SW480 (cell line): ENCODE results near the gene SLC16A7.

Experiments
- DNase-seq: peaks from one replicate; pipeline ENCODE4 v3.0.0-alpha.2; 2016; ENCODE audit warnings: low spot score

The SLC16A7 gene

GRCh38 chr12:59668674-59669073 lies 72.8 kb downstream of the SLC16A7 start:
- DNase-seq, result no peak

DNA sequence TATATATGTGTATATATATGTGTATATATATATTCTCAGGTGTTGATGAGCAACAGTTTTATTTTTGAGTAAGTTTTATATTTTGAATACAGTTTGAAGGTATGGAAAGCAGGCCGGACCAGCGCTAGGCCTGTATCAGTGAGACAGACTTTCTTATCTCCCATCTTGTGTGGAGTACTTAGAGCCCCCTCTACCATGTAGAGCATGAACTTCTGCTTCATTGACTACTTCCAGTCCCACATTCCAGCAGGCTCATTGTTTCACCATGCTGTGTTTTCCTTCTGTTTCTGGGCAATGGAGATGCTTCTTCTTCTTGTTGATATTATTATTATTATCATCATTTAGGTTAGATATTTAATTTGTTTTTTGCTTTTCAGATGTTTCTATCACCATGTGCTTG lies 76.4 kb downstream of the SLC16A7 start:
- no peak for DNase-seq

GRCh38 chr12:59675461-59675860 lies 79.6 kb downstream of the SLC16A7 start:
- no peak for DNase-seq

- DNase-seq, result no peak
Observed at GRCh38 chr12:59677857-59678256, 82.0 kb downstream of the SLC16A7 start.

GRCh38 chr12:59678759-59679411 lies 83.1 kb downstream of the SLC16A7 start:
- DNase-seq, result no peak

DNA sequence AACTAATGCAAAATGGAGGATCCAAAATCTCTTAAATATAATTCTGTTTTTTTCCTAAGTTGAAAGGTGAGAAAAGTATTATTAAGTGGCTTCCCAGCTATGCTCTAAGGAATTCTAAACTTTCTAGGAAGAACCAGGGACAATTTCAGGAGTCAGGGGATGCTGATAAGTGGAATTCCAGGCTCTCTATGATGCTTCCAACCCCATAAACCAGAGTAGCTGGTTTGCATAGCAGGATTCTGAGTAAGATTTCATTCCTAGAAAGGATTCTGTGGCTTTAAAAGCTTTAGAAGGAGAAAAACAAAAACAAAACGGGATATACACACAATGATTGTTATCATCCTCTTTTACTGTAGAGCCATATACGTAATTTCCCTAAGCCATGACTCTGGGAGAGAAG lies 93.9 kb downstream of the SLC16A7 start:
- no peak for DNase-seq

GRCh38 chr12:59695379-59695778 lies 99.5 kb downstream of the SLC16A7 start:
- DNase-seq, result no peak

DNA sequence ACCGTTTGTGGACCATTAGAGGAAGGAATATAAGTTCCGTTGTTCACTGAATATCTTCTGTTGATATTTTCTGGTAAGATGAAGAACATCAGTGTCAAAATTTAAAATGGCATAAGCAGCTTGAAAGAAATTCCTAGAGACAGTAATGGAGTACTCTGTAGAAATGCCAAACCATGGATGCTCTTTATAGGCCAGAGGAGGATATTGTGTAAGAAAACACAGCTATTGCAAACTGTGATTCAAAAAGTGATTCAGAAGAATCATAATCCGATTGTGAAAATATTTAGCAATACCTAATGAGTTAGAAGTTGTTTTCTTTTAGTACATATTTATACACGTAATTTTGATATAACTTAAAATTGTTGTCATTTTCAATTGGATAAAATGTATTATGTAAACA lies 102.8 kb downstream of the SLC16A7 start:
- DNase-seq, result no peak

- no peak for DNase-seq
Observed at GRCh38 chr12:59699421-59700152, 103.8 kb downstream of the SLC16A7 start.

- no peak for DNase-seq
Observed at GRCh38 chr12:59700153-59700450, 104.3 kb downstream of the SLC16A7 start.

- no peak for DNase-seq
Observed at GRCh38 chr12:59708064-59708463, 112.2 kb downstream of the SLC16A7 start.

DNA sequence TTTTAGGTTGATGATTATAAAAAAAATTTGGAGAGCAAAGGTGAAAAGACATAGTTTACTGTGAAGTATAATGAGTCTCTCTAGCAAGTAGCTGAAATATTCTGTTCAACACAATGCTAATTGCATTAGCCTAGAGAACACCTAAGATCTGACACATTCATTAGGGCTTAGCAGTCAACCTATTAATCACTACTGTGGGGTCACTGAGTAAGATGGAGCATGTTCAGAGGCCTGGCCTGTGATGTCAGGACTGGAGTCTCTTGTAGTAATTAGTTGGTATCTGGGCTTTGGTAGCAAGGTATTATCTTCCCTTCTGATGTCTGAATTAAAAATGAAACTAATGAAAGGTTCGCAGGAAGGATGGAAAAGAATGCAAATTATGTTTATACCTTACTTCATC lies 112.7 kb downstream of the SLC16A7 start:
- no peak for DNase-seq

GRCh38 chr12:59710004-59710628 lies 114.3 kb downstream of the SLC16A7 start:
- no peak for DNase-seq

- no peak for DNase-seq
Observed at GRCh38 chr12:59710964-59711363, 115.1 kb downstream of the SLC16A7 start.

DNA sequence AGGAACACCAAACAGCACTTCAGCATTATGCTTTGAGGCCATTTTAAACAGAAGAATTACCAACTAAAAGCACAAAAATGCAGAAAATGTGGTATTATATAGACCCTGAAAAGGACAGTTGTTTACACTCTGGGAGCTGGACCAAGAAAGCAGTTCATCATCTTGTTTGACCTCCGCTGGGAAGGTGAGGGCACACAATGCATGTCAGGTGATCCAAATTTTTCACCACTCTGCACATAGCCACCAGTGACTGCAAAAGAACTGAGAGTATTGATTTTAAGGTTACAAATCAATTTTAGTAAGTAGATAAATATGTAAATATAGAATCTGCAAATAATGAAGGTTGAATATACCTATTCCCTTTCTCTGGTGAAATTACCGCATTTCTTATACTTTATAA lies 119.6 kb downstream of the SLC16A7 start:
- DNase-seq, result no peak

GRCh38 chr12:59716043-59716442 lies 120.2 kb downstream of the SLC16A7 start:
- no peak for DNase-seq

- no peak for DNase-seq
Observed at GRCh38 chr12:59717436-59717835, 121.6 kb downstream of the SLC16A7 start.

GRCh38 chr12:59719701-59720100 lies 123.9 kb downstream of the SLC16A7 start:
- no peak for DNase-seq

DNA sequence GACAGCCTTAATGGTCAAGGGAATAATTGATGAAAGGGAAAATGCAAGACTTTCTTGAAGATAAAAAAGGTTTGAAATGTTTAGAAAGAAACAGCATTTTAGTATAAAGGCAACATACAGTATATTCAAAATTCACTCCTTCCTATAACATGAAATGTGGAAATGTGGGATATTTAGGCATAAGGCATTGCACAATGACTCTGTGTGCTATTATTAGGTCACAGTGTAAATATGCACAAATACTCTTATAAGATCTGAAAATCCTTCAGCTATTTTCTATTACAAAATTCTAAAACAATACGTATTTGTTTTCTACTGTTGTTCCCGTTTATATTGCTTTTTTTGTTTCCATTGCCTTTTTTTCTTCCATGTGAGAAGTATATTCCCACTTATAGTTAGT lies 127.7 kb downstream of the SLC16A7 start:
- no peak for DNase-seq

DNA sequence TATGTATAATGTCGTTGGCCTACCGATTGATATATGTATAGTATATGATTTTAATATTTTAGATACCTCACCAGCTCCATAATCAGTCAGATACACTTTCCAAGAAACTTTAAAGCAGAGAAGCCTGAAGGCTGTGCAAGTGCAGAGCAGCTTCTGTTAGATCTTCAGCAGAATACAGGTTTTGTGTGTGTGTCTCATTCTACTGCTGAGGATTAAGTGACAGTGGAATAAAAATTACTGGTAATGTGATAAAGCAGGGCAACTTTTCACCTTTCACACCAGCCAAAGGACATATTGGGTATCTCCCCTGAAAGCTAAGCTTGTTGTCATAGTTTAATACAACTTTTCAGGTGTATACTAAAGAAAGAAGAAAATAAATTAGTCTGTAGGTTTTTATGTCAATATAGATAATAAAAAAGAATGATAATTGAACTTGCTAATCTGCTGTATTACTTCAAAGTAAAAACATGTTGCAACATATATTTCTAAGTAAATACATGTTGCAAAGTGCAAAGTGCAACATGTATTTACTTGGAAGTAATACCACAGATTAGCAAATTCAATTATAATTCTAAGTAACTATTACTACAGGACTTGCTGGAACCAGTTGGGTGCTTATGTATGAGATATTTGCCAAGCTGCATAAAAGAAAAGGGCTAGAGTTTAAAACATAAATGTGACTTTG lies 128.3 kb downstream of the SLC16A7 start:
- no peak for DNase-seq

DNA sequence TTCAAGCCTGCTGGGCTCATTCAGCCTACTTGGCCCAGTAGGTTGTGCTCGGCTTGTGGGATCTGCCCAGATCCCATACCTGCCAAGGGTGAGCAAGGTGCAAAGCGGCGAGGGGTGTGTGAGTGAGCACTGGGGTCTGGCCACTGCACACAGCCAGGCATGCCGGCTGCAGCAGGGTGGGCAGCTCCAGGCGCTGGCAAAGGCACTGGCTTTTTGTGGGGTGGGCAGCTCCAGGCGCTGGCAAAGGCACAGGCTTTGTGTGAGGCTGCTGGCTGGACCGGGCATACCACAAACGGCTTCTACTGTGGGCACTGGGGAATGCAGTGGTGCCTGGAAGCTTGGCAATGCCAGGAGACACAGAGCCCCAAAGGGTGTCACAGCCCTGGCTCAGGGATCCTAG lies 137.4 kb downstream of the SLC16A7 start:
- DNase-seq, result no peak

- no peak for DNase-seq
Observed at GRCh38 chr12:59734371-59734770, 138.5 kb downstream of the SLC16A7 start.

GRCh38 chr12:59735231-59735630 lies 139.4 kb downstream of the SLC16A7 start:
- no peak for DNase-seq
